AG09309 (cell line): ENCODE data around the gene PIK3CD.

ENCODE experiments used
- DNase-seq: peaks from one replicate; pipeline ENCODE4 v3.0.0-alpha.2; 2010; ENCODE audit warnings: low read depth
- H3K4me3 ChIP-seq: 2 replicates; pipeline ENCODE4 v1.5.1; 2011; ENCODE audit warnings: mild to moderate bottlenecking, low read depth, low read length, moderate library complexity; ENCODE audit not compliant: control insufficient read depth
- CTCF ChIP-seq: IDR thresholded peaks from 2 replicates; pipeline ENCODE4 v1.5.1; 2011; ENCODE audit warnings: mild to moderate bottlenecking, low read depth, low read length, inconsistent platforms; ENCODE audit not compliant: insufficient read depth, control insufficient read depth; ENCODE audit errors: missing control alignments

Gene PIK3CD

GRCh38 chr1:9651220-9651564 lies 339 bp upstream of the PIK3CD start:
- peak overlapping the region; percentile 31 for H3K4me3 ChIP-seq
- DNase-seq, result no peak
- no peak for TF ChIP-seq CTCF

- DNase-seq, result no peak
- TF ChIP-seq CTCF, result no peak
- H3K4me3 ChIP-seq, result peak overlapping the region; percentile 31
Observed at GRCh38 chr1:9652379-9653209, 1.1 kb downstream of the PIK3CD start.

GRCh38 chr1:9653210-9653490 lies 1.6 kb downstream of the PIK3CD start:
- TF ChIP-seq CTCF, result no peak
- no peak for DNase-seq
- no peak overlapping the region for H3K4me3 ChIP-seq

GRCh38 chr1:9653491-9654050 lies 2.0 kb downstream of the PIK3CD start:
- TF ChIP-seq CTCF, result no peak
- DNase-seq, result no peak
- no peak overlapping the region for H3K4me3 ChIP-seq

- no peak overlapping the region for H3K4me3 ChIP-seq
- TF ChIP-seq CTCF, result no peak
- no peak for DNase-seq
Observed at GRCh38 chr1:9654051-9654833, 2.7 kb downstream of the PIK3CD start.

GRCh38 chr1:9654834-9655723 lies 3.5 kb downstream of the PIK3CD start:
- DNase-seq, result no peak
- H3K4me3 ChIP-seq, result no peak overlapping the region
- no peak for TF ChIP-seq CTCF
